NCI-H2171 treated with DMSO at 0.1 percent for 48 hours (cell line): ENCODE measurements around the gene ZNF581.

Experiments
- DNase-seq: peaks from one replicate; lab custom pipeline; 2025; lab: John Stamatoyannopoulos, UW

Gene ZNF581

DNA sequence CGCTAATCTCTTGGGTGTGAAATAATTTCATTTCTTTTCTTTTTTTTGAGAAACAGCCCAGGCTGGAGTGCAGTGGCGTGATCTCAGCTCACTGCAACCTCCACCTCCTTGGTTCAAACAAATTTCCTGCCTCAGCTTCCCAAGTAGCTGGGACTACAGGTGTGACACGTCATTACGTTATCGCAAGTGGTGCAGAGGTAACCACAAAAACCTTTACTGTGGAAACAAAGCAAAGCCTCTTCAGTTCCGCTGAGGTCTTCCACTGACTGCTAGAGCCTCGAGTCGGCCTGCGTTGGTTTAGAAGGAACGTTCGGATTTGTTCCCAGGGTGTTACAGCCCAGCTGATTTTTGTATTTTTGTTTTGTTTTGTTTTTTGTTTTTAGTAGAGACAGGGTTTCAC, 17.1 kb upstream of the ZNF581 start:
- no peak for DNase-seq

DNA sequence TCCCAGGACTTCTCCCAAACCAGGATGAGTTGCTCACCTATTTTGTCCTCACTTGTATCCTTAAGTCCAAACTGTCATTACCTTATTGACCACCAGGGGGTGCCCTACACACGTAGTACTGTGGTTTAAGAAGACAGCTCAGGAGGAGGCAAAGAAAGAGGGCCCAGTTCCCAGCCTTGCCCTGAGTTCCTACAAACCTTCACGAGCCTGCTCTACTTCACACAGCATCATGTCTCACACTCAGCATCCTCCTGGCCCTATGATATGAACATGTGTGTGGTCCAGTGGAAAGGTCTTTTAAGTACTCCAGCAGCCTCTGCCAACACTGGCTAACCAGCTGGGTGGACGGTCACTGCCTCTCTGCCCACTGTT, 11.0 kb upstream of the ZNF581 start:
- DNase-seq, result peak; percentile 83

DNA sequence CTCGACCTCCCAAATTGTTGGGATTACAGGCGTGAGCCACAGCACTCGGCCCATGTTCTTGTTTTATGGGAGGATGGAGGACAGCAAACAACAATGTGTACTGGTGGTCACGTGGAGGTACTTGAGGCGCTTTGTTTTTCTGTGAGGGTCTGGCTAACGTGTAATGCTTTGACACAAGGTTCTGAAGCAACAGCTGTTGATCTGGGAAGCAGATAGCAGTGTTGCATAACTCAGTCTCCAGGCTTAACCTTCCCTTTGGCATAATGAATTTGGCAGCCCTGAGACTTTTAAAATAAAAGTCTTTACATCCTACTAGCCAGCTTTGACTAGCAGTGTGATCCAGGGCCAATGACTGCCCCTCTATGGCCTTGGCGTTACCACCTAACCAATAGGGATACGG, 9.6 kb upstream of the ZNF581 start:
- DNase-seq, result peak; percentile 8

DNA sequence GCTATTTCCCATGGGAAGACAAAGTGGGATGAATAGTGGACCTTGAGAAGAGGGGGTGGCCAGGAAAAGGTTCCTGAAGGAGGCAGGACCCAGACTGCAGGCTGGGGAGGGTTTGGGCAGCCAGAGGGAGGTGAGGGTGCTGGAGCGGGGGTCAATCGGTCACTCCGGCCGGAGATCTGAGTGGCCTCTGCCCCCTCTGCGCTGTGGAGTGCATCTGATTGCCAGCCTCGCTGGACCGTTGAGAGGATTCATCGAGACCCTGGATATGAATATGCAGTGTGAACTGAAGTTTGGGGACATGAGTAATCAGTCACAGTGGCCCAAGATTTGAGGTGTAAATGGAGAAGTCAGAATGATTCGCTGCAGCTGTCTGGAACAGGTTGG, 8.1 kb upstream of the ZNF581 start:
- DNase-seq, result no peak

DNA sequence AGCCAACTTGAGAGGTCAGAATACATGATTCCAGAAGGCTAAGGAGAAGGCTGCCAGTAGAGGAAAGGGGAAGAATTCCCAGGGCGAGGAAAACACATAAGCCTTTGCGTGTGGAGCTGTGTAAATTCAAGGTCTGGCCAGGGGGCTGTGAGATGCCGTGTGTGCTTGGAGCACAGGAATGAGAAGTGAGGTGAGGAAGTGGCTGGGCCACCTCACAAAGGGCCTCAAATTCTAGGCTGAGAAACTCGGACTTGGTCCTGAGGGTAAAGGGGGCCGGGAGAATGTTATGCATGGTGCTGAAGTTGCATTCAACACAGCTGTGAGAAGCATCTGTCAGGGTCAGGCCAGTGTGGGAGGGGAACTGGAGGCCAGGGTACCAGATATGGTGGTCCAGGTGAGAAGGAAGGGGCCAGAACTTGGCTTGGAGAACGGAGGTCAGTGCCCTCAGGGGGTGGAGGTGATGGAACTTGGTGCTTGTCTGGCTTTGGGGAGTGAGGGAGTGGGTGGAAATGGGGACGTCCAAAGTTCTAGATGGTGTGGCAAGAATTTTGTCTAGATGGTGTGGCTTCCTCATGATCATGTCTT, 7.5 kb upstream of the ZNF581 start:
- DNase-seq, result no peak

DNA sequence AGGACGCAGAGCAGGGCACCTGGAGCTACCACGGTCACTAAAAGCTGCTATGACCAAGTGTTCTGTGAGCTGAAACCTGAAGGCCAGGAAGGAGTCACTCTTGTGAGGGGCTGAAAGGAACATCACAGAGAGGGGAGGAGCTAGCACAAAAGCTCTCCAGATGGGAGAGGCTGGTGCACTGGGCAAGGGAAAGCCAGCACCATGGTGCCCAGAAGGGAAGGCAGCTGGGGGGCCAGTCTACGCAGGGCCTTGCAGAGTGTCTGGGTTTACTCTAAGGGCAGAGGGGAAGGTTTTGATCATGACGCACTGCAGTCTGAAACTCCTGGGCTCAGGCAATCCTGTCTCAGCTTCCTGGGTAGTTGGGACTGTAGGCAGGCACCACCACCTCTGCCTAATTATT, 6.7 kb upstream of the ZNF581 start:
- no peak for DNase-seq

DNA sequence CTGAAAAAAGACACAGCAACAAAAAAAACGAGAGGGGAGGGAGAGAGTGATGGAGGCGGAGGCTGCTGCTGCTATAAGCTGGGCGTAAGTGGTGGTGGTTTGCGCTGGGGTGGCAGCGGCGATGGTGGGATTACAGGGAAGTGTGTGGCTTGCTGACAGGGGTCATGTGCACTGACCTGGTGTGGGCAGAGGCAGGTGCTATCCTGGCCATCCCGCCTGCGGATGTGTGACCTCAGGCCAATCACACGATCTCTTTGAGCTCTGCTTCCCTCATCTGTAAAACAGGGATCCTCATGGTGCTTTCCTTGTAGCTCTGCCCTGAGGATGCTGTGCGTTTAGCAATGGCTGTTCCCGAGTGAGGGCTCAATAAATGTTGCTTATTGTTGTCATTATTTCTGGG, 5.9 kb upstream of the ZNF581 start:
- DNase-seq, result no peak

DNA sequence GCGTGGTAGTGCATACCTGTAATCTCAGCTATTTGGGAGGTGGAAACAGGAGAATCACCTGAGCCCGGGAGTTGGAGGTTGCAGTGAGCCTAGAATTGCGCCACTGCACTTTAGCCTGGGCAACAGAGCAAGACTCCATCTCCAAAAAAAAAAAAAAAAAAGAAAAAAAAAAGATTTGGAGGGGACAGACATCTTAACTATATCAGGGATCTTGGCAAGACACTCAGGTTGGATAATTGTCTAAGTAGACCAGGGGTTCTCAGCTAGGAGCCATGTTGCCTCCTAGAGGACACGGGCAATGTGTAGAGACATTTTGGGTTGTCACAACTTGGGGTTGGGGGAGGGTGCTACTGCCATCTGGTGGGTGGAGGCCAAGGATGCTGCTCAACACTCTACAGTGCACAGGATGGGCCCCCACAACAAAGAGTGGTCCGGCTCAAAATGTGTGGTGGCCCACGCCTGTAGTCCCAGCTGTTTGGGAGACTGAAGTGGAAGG, 4.5 kb upstream of the ZNF581 start:
- peak; percentile 56 for DNase-seq

DNA sequence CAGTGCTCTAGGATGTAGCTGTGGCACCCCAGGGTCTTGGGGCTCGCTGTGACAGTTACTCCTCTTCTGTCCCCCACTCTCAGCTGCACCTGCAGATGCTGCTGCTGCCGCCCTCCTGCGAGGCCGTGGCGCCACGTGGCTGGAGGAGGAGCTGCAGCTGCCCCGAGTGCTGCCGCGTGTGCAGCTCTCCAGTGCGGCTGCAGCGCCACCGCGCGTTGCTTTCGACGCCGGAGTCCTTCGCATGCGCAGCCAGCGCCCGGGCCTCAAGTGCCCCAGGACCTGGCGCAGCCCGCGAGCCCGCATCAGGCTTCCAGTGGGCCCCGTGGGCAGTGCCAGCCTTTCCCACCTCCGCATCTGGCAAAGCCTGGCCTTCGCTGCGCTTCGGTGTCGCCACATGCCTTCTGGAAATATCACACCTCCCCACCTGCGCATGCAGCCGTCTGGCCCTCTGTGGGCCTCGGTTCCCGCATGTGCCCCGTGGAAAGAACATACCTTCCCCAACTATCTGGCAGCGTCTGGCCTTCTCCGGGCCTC, 3.3 kb upstream of the ZNF581 start:
- no peak for DNase-seq

DNA sequence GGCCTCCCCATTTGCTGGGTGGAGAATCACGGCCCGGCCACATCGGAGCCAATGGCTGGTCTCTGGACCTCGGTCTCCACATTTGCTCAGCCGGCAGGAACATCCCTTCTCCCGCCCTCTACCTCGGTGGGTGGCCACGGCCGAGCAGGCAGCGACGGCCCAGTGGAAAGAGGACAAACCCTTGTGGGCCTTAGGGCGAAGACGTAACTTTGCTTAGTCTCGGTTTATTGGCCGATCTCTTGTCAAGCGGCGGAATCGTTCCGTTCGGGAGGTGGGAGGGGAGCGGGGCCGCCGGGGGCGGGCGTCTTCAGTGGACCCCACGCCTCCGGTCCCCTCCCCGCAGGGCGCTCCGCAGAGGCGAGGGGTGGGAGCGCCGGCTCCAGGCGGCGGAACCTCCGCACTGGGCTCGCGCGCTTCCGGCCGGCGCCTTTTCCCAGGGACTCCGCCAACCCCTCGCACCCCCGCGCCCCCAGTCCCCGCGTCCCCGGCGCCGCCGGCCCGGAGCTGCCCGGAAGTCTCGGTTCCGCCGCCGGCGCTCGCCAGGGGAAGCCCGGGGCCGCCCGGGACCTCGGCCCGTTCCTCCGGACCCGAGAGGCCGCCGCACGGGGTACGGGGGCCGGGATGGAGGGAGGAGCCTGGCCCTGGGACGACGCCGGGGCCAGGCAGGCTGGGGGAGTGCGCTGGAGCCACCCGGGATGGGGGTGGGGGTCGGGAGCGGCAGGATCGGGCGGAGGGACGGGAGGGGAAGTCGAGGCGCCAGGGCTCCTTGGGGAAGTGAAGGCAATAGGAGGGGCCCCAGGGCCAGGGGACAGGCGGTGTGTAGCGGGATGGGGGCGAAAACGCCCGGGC, 2.6 kb upstream of the ZNF581 start, which contains the start of gene ZNF580:
ZNF580 (plus strand) TSS at position 426 of the 849 bp plus-strand sequence. CDS start 1,507 bp downstream, outside the sequence.
- peak; percentile 69 for DNase-seq

DNA sequence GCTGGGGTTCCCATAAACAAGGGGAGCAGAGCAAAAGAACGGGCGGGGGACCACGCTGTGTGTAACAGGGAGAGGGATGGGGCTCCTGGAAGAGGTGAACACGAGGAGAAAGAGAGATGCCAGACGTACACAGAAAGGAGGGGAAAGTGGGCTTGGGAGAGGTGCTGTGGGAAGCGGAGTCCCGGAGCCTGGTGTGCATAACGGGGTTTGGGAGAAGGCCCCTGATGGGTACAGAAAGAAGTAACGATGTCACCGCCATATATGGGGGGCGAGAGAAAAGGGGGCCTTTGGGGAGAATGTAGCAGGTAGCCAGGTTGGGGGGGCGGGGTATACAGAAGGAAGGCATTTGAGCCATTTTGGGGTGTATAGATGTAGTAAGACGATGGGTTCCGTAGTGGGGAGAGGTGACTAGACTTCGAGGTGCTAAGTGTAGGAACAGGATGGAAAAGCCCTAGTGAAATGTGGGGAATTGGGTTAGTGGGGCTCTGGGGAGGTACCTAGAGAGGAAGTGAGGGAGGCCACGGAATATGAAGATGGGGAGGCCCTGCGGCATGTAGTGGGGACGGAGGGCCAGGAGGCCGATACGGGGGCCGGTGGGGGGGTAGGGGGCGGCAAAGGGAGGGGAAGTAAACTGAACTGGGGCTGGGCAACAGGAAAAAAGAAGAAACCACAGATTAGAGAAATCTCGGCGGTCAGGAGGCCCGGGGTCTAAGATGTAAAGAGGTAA, 1.9 kb upstream of the ZNF581 start:
- peak; percentile 69 for DNase-seq

DNA sequence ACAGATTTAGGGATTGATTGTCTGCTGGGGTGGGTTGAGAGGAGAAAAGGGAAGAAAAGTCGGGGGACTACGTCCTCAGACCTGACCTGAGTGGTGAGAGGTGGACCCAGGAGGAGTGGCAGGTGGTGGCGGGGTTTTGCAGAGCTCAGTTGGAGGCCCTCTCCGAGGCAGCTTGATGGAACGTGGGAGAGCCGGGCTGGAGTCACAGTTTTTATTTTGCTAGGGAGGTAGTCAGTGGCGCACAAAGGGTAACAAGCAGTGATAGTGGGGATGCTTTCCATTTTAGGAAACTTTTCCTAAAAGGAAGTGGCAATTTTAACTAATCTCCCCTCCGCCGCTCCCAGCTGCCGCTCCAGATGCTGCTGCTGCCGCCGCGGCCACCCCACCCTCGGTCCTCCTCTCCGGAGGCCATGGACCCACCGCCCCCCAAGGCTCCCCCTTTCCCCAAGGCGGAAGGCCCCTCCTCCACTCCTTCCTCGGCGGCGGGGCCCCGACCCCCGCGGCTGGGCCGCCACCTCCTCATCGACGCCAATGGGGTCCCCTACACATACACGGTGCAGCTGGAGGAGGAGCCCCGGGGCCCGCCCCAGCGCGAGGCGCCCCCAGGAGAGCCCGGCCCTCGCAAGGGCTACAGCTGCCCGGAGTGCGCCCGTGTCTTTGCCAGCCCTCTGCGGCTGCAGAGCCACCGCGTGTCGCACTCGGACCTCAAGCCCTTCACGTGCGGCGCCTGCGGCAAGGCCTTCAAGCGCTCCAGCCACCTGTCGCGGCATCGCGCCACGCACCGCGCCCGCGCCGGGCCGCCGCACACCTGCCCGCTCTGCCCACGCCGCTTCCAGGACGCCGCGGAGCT, 1.1 kb upstream of the ZNF581 start:
- peak; percentile 53 for DNase-seq

DNA sequence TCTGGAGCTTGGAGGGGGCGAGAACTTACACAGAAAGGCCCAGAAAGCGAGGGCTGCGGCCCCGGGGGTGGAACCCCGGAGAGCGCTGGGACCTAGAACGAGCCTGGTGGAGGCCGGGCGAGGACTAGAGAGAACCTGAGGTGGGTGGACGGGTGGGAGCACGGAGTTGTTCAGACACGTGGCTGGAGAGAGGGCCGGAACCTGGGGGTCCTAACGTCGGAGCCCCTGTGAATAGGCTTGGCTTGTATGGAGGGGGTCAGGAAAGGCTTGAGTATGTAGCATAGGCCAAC, 383 bp downstream of the ZNF581 start:
- no peak for DNase-seq

DNA sequence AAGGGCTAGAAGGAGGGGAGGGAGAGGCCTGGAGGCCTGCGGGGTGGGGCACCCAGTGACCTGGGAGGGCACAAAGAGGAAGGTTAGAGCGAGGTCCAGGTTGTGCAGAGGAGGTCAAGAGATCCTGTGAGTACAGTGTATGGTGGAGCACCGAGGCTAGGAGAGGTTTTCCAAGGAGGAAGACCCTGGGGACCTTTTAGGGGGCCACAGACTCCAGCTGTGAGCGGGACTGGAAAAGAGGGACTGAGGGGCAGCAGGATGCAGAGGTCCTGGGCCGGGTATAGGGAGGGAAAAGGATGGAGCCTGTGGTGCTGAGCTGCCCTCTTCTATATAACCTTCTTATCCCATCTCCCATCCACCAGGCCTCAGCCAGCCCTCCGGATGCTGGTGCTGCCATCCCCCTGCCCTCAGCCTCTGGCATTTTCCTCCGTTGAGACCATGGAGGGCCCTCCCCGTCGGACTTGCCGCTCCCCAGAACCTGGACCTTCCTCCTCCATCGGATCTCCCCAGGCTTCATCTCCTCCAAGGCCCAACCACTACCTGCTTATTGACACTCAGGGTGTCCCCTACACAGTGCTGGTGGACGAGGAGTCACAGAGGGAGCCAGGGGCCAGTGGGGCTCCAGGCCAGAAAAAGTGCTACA, 863 bp downstream of the ZNF581 start:
- DNase-seq, result peak; percentile 7

DNA sequence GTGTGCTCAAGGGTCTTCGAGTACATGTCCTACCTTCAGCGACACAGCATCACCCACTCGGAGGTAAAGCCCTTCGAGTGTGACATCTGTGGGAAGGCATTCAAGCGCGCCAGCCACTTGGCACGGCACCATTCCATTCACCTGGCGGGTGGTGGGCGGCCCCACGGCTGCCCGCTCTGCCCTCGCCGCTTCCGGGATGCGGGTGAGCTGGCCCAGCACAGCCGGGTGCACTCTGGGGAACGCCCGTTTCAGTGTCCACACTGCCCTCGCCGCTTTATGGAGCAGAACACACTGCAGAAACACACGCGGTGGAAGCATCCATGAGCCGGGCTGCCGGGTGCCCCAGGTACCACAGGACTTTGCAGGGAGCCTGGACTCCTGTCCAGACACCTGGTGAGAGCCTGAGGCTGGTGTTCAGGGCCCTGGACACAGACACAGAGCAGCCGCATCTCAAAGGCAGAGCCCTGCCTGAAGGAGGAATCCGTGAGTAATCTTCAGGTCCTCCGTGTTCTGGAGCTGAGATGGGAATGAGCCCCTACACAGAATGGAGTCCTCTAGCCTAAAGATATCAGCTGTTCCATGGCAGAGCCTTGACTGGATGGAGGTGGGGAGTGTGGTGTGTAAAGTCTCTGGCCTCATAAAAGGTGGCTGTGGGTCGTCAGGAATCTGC, 1.5 kb downstream of the ZNF581 start:
- no peak for DNase-seq

DNA sequence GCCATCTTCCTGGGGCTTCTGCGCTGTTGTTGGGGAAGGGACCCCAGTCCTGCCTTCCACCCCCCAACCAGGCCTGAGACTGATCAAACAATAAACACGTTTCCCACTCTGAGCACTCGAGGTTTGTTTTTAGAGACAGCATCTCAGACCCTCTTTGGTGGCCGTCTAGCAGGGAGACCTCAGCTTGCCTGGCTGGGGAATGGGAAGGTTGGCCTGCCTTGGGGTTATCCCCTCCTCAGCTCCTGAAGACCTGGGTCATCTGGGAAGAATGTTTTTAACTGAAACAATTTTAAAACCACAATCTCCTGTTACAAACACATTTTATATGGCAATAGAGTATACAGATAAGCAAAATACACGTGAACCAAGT, 2.0 kb downstream of the ZNF581 start:
- DNase-seq, result no peak

DNA sequence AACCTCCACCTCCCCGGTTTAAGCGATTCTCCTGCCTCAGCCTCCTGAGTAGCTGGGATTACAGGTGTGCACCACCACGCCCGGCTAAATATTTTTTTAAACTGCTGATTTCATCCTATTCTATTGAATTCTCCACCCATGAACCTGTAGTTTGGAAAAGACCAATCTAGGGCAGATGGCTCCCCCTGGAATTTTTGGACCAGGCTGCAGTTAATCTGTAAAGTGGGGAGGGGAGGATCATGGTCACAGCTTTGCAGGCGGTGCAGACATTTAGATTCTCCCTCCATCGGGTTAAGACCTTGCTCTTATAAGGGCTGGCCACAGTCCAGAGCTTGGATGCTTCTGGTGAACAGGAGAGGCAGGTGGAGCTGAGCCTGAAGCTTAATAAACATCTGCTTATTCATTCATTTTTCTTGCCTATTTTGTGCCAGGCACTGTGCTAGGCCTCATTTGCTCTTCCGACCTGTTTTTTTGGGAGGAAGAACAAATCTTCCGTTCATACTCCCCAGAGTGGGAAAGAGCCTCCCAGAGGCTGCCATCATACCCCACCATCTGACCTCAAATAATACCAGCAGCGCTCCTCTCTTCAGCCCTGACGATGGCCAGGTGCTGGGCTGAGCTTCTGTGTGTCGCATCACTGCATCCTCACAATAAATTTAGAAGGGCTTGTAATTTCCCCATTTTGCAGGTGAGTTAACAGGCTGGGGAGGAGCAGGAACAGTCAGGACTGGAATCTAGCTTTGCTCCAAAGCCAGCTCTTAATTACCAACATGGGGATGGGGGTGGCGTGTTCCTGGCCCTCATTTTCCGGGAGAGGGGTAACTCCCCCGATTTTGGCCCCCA, 3.7 kb downstream of the ZNF581 start:
- peak; percentile 43 for DNase-seq

DNA sequence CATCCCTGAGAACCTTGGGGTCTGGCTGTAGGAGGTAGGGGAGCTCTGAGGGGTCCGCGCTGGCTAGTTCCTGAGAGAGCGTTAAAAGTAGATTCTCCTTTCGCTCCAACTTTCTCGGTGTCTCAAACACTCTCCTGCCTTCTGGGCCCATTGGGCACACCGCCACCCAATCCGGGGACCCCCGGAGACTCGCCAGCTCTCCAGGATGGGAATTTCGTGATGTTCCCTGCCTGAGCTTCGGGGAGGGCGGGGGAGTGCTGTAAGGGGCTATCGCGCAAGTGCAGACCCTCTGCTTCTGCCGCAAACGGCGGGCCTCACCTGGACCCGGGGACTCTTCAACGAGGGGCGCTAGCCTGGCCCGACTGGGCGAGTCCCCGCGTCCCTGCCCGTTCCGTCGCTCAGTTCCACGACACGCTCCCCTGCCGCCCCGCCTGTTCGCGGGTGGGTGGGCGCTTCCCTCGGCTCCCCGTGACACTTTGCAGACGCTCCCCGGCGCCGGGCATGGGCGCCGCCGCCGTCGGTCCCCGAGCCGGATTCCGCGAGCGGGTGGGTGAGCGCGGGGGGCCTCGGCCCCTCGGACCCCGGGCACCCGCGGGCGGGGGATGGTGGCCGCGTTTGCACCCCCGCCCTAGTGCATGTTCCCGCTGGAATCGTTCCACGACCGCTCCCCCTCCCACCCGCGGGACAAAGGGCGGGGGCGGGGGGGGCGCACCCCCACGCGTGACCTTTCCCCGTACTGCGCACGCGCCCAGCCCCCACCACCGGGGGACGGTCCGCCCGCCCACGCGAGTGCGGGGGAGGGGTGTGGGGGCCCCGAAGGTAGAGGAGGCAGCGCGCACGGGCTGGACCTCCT, 4.5 kb downstream of the ZNF581 start, which contains the start of gene CCDC106:
CCDC106 (plus strand) TSS at position 481 of the 853 bp plus-strand sequence. CDS start 835 bp downstream, outside the sequence.
- peak; percentile 82 for DNase-seq
